ENCODE results near the gene PEF1. TPM values are rescaled to one million over a fixed set of nuclear protein-coding genes. Genes with fewer than 3 reads are reported as not detected.

Gene PEF1
- total RNA-seq, 1 donor from 2014 or later: 69.9 TPM

GRCh38 chr1:31623365-31623764, 21.3 kb downstream of the PEF1 start:
- no peaks in the 10 kb centered on the region for H3K9me3 ChIP-seq
- no peak overlapping the region for H3K4me3 ChIP-seq
- peaks cover 26% of the 10 kb centered on the region for H3K4me1 ChIP-seq
- peaks cover 3% of the 10 kb centered on the region for H3K27me3 ChIP-seq
- no peak for DNase-seq
- intact Hi-C loops (cut with DNase I): no loop called here
- no peak overlapping the region for H3K27ac ChIP-seq
- ATAC-seq: no peak
- no peak for TF ChIP-seq CTCF (IDR thresholded peaks at IDR 0.05)
- H3K36me3 ChIP-seq: peaks cover 3% of the 10 kb centered on the region

DNA sequence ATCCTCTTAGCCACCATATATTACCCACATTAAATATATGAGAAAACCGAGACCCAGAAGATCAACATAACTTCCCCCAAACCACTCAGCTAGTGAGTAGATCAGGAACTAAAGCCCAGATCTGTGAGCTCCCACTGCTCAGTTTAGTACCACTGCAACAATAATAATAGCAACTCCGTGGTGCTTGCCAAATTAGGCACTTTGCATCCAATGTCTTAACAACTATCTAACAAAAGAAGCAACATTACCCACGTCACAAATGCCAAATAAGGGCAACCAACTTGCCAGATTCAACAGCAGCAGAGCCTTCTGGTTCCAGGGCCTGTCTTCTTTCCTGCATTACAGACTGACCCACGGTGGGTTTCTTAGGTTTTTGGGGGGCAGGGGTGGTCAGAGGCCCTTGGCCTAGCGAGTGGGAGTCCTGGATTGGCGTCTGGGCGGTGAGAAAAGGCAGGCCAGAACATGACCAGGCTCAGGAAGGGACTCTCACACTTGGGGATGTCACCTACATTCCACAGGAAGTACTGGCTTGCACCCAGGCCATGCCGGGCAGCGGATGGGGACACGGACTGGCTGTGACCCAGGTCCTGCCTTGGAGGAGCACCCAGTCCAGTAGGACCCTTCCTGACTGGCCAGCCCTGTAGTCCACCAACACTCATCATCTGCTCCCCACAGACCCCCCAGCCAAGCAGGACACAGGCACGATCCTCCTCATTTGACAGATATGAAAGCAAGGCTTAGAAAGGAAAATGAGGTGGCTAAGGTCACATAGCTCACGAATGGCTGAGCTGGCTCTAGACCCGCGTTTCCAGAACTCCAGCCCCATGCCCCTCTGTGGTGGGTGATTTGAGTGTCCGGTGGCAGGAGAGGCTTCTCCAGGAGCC, 22.6 kb downstream of the PEF1 start:
- H3K4me1 ChIP-seq: peaks cover 19% of the 10 kb centered on the region
- peaks cover 16% of the 10 kb centered on the region for H3K27me3 ChIP-seq
- ATAC-seq: no peak
- no peak overlapping the region for H3K27ac ChIP-seq
- intact Hi-C loops (cut with DNase I): no loop called here
- no peaks in the 10 kb centered on the region for H3K36me3 ChIP-seq
- DNase-seq: no peak
- H3K9me3 ChIP-seq: no peaks in the 10 kb centered on the region
- no peak for TF ChIP-seq CTCF (IDR thresholded peaks at IDR 0.05)
- no peak overlapping the region for H3K4me3 ChIP-seq

DNA sequence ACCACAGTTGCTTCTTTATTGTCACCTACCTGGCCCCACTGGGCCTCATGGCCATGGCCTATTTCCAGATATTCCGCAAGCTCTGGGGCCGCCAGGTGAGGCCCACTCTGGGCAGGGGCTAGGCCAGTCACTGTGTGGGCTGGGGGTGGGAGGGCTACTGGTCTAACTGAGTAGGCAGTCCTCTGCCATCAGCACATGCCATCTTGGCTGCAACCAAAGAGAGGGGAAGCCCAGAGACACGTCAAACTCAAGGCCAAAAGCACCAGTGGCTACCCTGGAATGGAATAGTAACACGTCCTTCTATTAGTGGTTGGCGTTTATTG, 23.2 kb downstream of the PEF1 start:
- intact Hi-C loops (cut with DNase I): no loop called here
- Histone ChIP-seq H3K36me3 (no peaks in the 10 kb centered on the region), H3K27ac (no peak overlapping the region), H3K4me1 (peaks cover 12% of the 10 kb centered on the region), H3K9me3 (no peaks in the 10 kb centered on the region), H3K4me3 (no peak overlapping the region), H3K27me3 (peaks cover 22% of the 10 kb centered on the region)
- ATAC-seq: no peak
- TF ChIP-seq CTCF (IDR thresholded peaks at IDR 0.05): no peak
- DNase-seq: no peak

DNA sequence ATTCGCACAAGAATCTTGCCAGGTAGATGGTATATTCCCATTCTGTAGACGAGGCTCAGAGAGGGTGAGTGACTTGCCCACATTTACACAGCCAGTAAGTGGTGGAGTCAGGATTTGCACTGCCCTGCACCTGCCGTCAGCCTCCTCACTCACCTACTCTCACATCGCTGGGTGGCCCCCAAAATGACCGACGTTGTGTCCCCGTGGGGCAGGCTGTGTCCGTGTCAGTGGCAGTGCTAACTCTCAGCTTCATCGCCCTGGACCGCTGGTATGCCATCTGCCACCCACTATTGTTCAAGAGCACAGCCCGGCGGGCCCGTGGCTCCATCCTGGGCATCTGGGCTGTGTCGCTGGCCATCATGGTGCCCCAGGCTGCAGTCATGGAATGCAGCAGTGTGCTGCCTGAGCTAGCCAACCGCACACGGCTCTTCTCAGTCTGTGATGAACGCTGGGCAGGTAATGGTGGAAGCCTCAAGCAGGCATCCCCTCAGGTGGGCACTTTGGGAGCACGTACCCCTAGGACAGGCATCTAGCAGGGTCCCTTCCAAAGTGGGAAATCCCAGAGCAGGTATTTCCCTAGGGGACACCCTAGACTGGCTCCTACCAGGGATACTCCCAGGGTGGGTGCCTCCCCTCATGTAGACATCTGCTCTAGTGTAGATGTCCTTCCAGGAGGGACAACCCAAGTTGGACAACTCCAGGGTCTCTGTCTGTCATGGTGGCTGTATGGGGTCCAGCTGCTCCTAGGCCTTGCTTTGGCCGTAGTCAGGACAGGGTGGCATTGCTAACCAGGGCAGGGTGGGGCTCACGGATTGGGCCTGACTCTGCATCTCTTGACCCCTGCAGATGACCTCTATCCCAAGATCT, 23.8 kb downstream of the PEF1 start:
- H3K4me3 ChIP-seq: no peak overlapping the region
- no peaks in the 10 kb centered on the region for H3K36me3 ChIP-seq
- H3K27me3 ChIP-seq: peaks cover 24% of the 10 kb centered on the region
- H3K27ac ChIP-seq: no peak overlapping the region
- peaks cover 7% of the 10 kb centered on the region for H3K4me1 ChIP-seq
- no peak for DNase-seq
- ATAC-seq: no peak
- TF ChIP-seq CTCF (IDR thresholded peaks at IDR 0.05): no peak
- no peaks in the 10 kb centered on the region for H3K9me3 ChIP-seq
- intact Hi-C loops (cut with DNase I): no loop called here

DNA sequence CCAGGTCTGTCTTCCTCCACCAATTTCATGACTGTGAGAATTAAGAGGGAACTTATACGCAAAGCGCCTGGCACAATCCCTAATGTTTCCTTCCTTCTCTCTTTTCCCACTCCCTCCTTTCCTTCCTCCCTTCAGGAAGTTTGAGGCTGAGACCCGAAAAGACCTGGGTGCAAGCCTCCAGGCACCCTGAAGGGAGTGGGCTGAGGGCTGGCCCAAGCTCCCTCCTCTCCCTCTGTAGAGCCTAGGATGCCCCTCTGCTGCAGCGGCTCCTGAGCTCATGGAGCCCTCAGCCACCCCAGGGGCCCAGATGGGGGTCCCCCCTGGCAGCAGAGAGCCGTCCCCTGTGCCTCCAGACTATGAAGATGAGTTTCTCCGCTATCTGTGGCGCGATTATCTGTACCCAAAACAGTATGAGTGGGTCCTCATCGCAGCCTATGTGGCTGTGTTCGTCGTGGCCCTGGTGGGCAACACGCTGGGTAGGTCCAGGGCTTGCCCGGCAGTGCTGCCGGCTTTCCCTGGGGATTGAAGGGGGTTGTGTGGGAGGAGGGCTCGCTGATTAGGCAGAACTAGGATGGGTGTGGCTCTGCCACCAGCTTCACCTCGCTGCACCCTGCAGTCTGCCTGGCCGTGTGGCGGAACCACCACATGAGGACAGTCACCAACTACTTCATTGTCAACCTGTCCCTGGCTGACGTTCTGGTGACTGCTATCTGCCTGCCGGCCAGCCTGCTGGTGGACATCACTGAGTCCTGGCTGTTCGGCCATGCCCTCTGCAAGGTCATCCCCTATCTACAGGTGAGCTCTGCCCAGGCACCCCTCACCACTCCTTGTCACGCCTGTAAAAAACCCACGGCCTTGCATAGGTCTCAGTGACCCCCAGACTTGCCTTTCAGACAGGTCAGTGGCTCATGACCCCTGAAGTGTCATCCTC, 25.5 kb downstream of the PEF1 start:
- peaks cover 24% of the 10 kb centered on the region for H3K27me3 ChIP-seq
- H3K4me3 ChIP-seq: no peak overlapping the region
- intact Hi-C loops (cut with DNase I): loop anchor here (10.0 kb wide), 1 partner anchor 54 kb away; no protein-coding TSS in a partner anchor
- H3K27ac ChIP-seq: no peak overlapping the region
- ATAC-seq (no peak), DNase-seq (no peak)
- no peaks in the 10 kb centered on the region for H3K9me3 ChIP-seq
- no peaks in the 10 kb centered on the region for H3K36me3 ChIP-seq
- H3K4me1 ChIP-seq: peaks cover 4% of the 10 kb centered on the region
- no peak for TF ChIP-seq CTCF (IDR thresholded peaks at IDR 0.05)
